H9 (cell line): ENCODE measurements around the gene TAF4. TPM values are rescaled to one million over a fixed set of nuclear protein-coding genes. Genes with fewer than 3 reads are reported as not detected.

Source experiments
- DNase-seq: peaks from one replicate; pipeline ENCODE4 v3.0.0-alpha.2; 2017
- H2AFZ ChIP-seq: one replicate; pipeline ENCODE4 v1.6.1; 2013; ENCODE audit warnings: mild to moderate bottlenecking, low read length, control low read depth, moderate library complexity
- H2AK5ac ChIP-seq: 2 replicates; pipeline ENCODE4 v1.6.1; 2013; ENCODE audit warnings: low read length, control low read depth, mixed read lengths; ENCODE audit not compliant: insufficient read length
- H2BK120ac ChIP-seq: one replicate; pipeline ENCODE4 v1.6.1; 2013; ENCODE audit warnings: low read depth, mild to moderate bottlenecking, low read length, control low read depth, inconsistent platforms; ENCODE audit not compliant: poor library complexity, severe bottlenecking
- H2BK12ac ChIP-seq: 2 replicates; pipeline ENCODE4 v1.6.1; 2013; ENCODE audit warnings: low read length, control low read depth, mixed read lengths, low read depth; ENCODE audit not compliant: insufficient read length
- H2BK15ac ChIP-seq: 2 replicates; pipeline ENCODE4 v1.6.1; 2013; ENCODE audit warnings: low read depth, low read length, control low read depth
- H2BK20ac ChIP-seq: one replicate; pipeline ENCODE4 v1.6.1; 2013; ENCODE audit warnings: low read depth, mild to moderate bottlenecking, low read length, control low read depth, inconsistent platforms; ENCODE audit not compliant: poor library complexity, severe bottlenecking
- H2BK5ac ChIP-seq: 2 replicates; pipeline ENCODE4 v1.6.1; 2013; ENCODE audit warnings: low read length, control low read depth, mixed read lengths; ENCODE audit not compliant: insufficient read length
- H3K14ac ChIP-seq: 2 replicates; pipeline ENCODE4 v1.6.1; 2013; ENCODE audit warnings: low read length, control low read depth; ENCODE audit not compliant: insufficient read depth
- H3K18ac ChIP-seq: 2 replicates; pipeline ENCODE4 v1.6.1; 2013; ENCODE audit warnings: low read depth, mild to moderate bottlenecking, mixed read lengths, low read length, control low read depth; ENCODE audit not compliant: insufficient read length
- H3K23ac ChIP-seq: 2 replicates; pipeline ENCODE4 v1.6.1; 2013; ENCODE audit warnings: low read length, control low read depth, mixed read lengths, low read depth; ENCODE audit not compliant: insufficient read length
- H3K23me2 ChIP-seq: 2 replicates; pipeline ENCODE4 v1.6.1; 2013; ENCODE audit warnings: low read depth, mild to moderate bottlenecking, mixed read lengths, low read length, control low read depth; ENCODE audit not compliant: insufficient read length, poor library complexity, severe bottlenecking
- H3K27ac ChIP-seq: 2 replicates; pipeline ENCODE4 v1.5.1; 2013; ENCODE audit warnings: low read length, control low read depth, mixed read lengths, low read depth; ENCODE audit not compliant: insufficient read length
- H3K27me3 ChIP-seq: 2 replicates; pipeline ENCODE4 v1.6.1; 2013; ENCODE audit warnings: low read length, control low read depth, inconsistent platforms; ENCODE audit not compliant: insufficient read depth
- H3K4ac ChIP-seq: 2 replicates; pipeline ENCODE4 v1.6.1; 2013; ENCODE audit warnings: low read depth, mild to moderate bottlenecking, control low read depth, inconsistent platforms, low read length, moderate library complexity
- H3K4me1 ChIP-seq: 2 replicates; pipeline ENCODE4 v1.6.1; 2013; ENCODE audit warnings: low read length, control low read depth, inconsistent platforms; ENCODE audit not compliant: insufficient read depth
- H3K4me2 ChIP-seq: 2 replicates; pipeline ENCODE4 v1.6.1; 2013; ENCODE audit warnings: low read length, control low read depth, mixed read lengths; ENCODE audit not compliant: insufficient read length, insufficient read depth
- H3K56ac ChIP-seq: 2 replicates; pipeline ENCODE4 v1.6.1; 2013; ENCODE audit warnings: low read depth, mild to moderate bottlenecking, mixed read lengths, low read length, control low read depth; ENCODE audit not compliant: insufficient read length
- H3K79me1 ChIP-seq: 2 replicates; pipeline ENCODE4 v1.6.1; 2013; ENCODE audit warnings: low read depth, mild to moderate bottlenecking, moderate library complexity, low read length, control low read depth, inconsistent platforms; ENCODE audit not compliant: insufficient read depth, poor library complexity, severe bottlenecking
- H3K79me2 ChIP-seq: 2 replicates; pipeline ENCODE4 v1.6.1; 2013; ENCODE audit warnings: low read length, control low read depth, inconsistent platforms; ENCODE audit not compliant: insufficient read depth
- H3K9ac ChIP-seq: 2 replicates; pipeline ENCODE4 v1.6.1; 2013; ENCODE audit warnings: low read length, control low read depth, mixed read lengths; ENCODE audit not compliant: insufficient read length; ENCODE audit errors: extremely low read depth
- H3K9me3 ChIP-seq: one replicate; pipeline ENCODE4 v1.6.1; 2013; ENCODE audit warnings: low read depth, low read length, inconsistent platforms; ENCODE audit not compliant: control insufficient read depth
- H3T11ph ChIP-seq: one replicate; pipeline ENCODE4 v1.6.1; 2013; ENCODE audit warnings: mild to moderate bottlenecking, low read length, control low read depth, inconsistent platforms
- H4K20me1 ChIP-seq: one replicate; pipeline ENCODE4 v1.6.1; 2013; ENCODE audit not compliant: control insufficient read depth, insufficient read length, insufficient read depth
- H4K5ac ChIP-seq: 2 replicates; pipeline ENCODE4 v1.6.1; 2013; ENCODE audit warnings: low read depth, mild to moderate bottlenecking, mixed read lengths, low read length, control low read depth; ENCODE audit not compliant: insufficient read length
- H4K8ac ChIP-seq: replicated peaks from 2 replicates; pipeline ENCODE4 v1.6.1; 2013; ENCODE audit warnings: low read length, control low read depth, mixed read lengths, low read depth; ENCODE audit not compliant: insufficient read length
- H4K91ac ChIP-seq: 2 replicates; pipeline ENCODE4 v1.6.1; 2013; ENCODE audit warnings: low read depth, mild to moderate bottlenecking, moderate library complexity, mixed read lengths, low read length, control low read depth; ENCODE audit not compliant: insufficient read length
- H3K27ac Mint-ChIP-seq, 3 experiments: 2 replicates in 2 of 3; 3 replicates in 1 of 3; pipeline ENCODE4 v1.8.0; 2020 to 2021; ENCODE audit warnings: mixed read lengths in 3 of 3, mild to moderate bottlenecking in 1 of 3, moderate library complexity in 1 of 3
- H3K27me3 Mint-ChIP-seq: 2 replicates; pipeline ENCODE4 v1.8.0; 2021; ENCODE audit warnings: low read depth, mild to moderate bottlenecking, moderate library complexity, mixed read lengths
- H3K36me3 Mint-ChIP-seq, 3 experiments: 2 replicates in 2 of 3; 3 replicates in 1 of 3; pipeline ENCODE4 v1.8.0; 2020 to 2021; ENCODE audit warnings: low read depth in 3 of 3, mixed read lengths in 3 of 3; ENCODE audit not compliant: insufficient read depth in 1 of 3
- H3K4me1 Mint-ChIP-seq, 2 experiments: 2 replicates each; pipeline ENCODE4 v1.8.0; 2020; ENCODE audit warnings: mixed read lengths in 2 of 2
- H3K4me3 Mint-ChIP-seq, 2 experiments: 2 replicates in 1 of 2; 3 replicates in 1 of 2; pipeline ENCODE4 v1.8.0; 2020 to 2021; ENCODE audit warnings: mild to moderate bottlenecking in 2 of 2, mixed read lengths in 2 of 2, moderate library complexity in 1 of 2
- H3K9me3 Mint-ChIP-seq, 2 experiments: 2 replicates in 1 of 2; 3 replicates in 1 of 2; pipeline ENCODE4 v1.8.0; 2020; ENCODE audit warnings: mild to moderate bottlenecking in 2 of 2, mixed read lengths in 2 of 2, moderate library complexity in 1 of 2
- CTCF ChIP-seq: fragments of 200-600 bp; sonication (generic); conservative IDR thresholded peaks from 3 replicates; pipeline ENCODE4 v1.8.0; 2021; ENCODE audit warnings: antibody characterized with exemption, mild to moderate bottlenecking
- WGBS: extraction: QIAGEN DNeasy Blood & Tissue Kit; methylation state at CpG from one replicate; pipeline ENCODE4 v1.1.7; 2013; ENCODE audit warnings: missing lambda C conversion rate, low lambda C conversion rate, mixed read lengths; ENCODE audit not compliant: insufficient read length; ENCODE audit errors: extremely low coverage; 5-methylcytosine and 5-hydroxymethylcytosine counted together
- total RNA-seq: library from RNA; stranded (reverse); gene quantifications from 2 replicates; pipeline ENCODE4 v1.2.1, GENCODE V29; 2021

The TAF4 gene
- total RNA-seq, 1 experiment from 2014 or later = 30.8 TPM

GRCh38 chr20:62054451-62054953 lies 11.2 kb downstream of the TAF4 start:
- no peak overlapping the region for H4K91ac ChIP-seq
- DNase-seq = no peak

More at GRCh38 chr20:62054451-62054953, 11.2 kb downstream of the TAF4 start:
- Histone ChIP-seq H4K8ac (no peak overlapping the region), H4K20me1 (peaks cover 7% of the 10 kb centered on the region), H3K27ac (no peak overlapping the region), H2BK120ac (no peak overlapping the region), H3T11ph (no peak overlapping the region), H3K4ac (no peak overlapping the region), H2BK12ac (no peak overlapping the region), H3K4me2 (no peak overlapping the region), H3K56ac (no peak overlapping the region), H3K23me2 (no peaks in the 10 kb centered on the region), H2AK5ac (no peak overlapping the region), H3K79me1 (no peaks in the 10 kb centered on the region), H3K4me1 (no peaks in the 10 kb centered on the region), H2BK20ac (no peak overlapping the region), H3K9me3 (no peaks in the 10 kb centered on the region), H3K27me3 (no peaks in the 10 kb centered on the region), H3K14ac (no peak overlapping the region), H2BK5ac (no peak overlapping the region), H4K5ac (no peak overlapping the region), H2BK15ac (no peak overlapping the region), H3K23ac (no peak overlapping the region), H2AFZ (no peak overlapping the region), H3K18ac (no peak overlapping the region), H3K9ac (no peak overlapping the region), H3K79me2 (peaks cover 56% of the 10 kb centered on the region; the same call in 1 of the 2 replicates)
- WGBS = no CpG with 5 or more reads among the region's 12 CpGs
- Mint-ChIP-seq H3K27ac (peak overlapping the region; percentile 70 to 77 (median 75); a peak in 4 of 7 replicates), H3K4me3 (no peak overlapping the region), H3K27me3 (no peaks in the 10 kb centered on the region; the same call in 1 of the 2 replicates), H3K36me3 (peaks cover 32 to 39% (median 39%) of the 10 kb centered on the region in 3 experiments), H3K4me1 (peaks cover 27 to 31% of the 10 kb centered on the region in 2 experiments), H3K9me3 (peaks cover 2 to 5% of the 10 kb centered on the region in 2 experiments; a peak in 4 of 5 replicates)
- no peak for TF ChIP-seq CTCF
